Measurements from ENCODE around the gene FBXL7.

DNA sequence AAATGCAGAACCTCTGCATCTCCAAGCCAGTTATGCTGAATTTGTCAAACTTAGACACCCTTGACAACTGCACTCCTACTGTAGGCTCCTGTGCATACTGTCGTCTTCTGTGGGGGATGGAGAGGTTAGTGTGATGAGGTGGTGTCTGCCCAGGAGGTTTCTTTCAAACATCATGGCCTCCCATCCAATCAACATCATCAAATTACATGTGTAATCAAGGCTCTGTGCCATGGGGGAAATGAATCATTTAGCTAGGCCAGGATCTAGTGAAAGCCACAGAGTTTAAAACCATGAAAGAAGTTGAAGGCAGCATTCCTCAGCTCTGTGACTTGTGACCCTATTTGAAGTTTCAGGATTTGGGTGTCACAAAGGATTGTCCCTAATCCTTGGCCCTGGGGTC, 439.0 kb downstream of the FBXL7 start:
- TF ChIP-seq, protein P1, sequence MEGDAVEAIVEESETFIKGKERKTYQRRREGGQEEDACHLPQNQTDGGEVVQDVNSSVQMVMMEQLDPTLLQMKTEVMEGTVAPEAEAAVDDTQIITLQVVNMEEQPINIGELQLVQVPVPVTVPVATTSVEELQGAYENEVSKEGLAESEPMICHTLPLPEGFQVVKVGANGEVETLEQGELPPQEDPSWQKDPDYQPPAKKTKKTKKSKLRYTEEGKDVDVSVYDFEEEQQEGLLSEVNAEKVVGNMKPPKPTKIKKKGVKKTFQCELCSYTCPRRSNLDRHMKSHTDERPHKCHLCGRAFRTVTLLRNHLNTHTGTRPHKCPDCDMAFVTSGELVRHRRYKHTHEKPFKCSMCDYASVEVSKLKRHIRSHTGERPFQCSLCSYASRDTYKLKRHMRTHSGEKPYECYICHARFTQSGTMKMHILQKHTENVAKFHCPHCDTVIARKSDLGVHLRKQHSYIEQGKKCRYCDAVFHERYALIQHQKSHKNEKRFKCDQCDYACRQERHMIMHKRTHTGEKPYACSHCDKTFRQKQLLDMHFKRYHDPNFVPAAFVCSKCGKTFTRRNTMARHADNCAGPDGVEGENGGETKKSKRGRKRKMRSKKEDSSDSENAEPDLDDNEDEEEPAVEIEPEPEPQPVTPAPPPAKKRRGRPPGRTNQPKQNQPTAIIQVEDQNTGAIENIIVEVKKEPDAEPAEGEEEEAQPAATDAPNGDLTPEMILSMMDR (conservative IDR thresholded peaks at IDR 0.05), result no peak
- no peak for TF ChIP-seq EZH2 (IDR thresholded peaks at IDR 0.05; ENCODE audit: low read depth)
